GM13976 (cell line): ENCODE data around the gene FCAMR.

Experiments used
- DNase-seq: peaks from one replicate; pipeline ENCODE4 v3.0.0; 2012; ENCODE audit warnings: low spot score
- in situ Hi-C: fragments of 300-500 bp; cut with MboI; formaldehyde crosslinking; loops from one replicate; pipeline ENCODE4 v1.12.0; 2022; ENCODE audit warnings: low sequenced_read_pairs, mixed read lengths, inconsistent platforms; ENCODE audit not compliant: unreplicated experiment
- TF ChIP-seq, protein P1 (sequence below): IDR thresholded peaks from 2 replicates; pipeline ENCODE4 v1.5.1; 2012; ENCODE audit warnings: borderline replicate concordance, mild to moderate bottlenecking; ENCODE audit not compliant: insufficient read depth; ENCODE audit errors: extremely low read depth, missing control alignments, control extremely low read depth

FCAMR gene

DNA sequence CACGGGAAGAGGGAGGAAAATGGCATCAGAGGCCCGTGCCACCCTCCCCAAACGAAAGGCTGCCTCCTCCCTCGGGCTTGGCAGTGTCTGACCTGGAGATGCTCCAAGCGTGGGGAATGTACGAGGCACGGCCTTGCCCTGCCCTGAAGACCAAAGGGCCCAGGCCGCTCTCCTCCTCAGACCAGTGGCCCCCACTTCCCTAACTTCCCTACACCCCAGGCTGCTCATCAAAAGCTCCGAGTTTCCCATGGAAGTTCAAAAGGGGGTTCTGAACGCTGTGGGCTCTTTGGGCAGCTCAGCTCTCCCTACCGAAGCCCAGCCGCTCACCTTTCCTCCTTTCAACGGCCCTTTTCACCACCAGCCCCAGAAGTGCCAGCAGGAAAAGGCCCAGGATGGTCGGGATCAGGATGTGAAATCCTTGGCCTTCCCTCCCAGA lies 60.4 kb downstream of the FCAMR start:
- DNase-seq = no peak
- TF ChIP-seq, protein P1, sequence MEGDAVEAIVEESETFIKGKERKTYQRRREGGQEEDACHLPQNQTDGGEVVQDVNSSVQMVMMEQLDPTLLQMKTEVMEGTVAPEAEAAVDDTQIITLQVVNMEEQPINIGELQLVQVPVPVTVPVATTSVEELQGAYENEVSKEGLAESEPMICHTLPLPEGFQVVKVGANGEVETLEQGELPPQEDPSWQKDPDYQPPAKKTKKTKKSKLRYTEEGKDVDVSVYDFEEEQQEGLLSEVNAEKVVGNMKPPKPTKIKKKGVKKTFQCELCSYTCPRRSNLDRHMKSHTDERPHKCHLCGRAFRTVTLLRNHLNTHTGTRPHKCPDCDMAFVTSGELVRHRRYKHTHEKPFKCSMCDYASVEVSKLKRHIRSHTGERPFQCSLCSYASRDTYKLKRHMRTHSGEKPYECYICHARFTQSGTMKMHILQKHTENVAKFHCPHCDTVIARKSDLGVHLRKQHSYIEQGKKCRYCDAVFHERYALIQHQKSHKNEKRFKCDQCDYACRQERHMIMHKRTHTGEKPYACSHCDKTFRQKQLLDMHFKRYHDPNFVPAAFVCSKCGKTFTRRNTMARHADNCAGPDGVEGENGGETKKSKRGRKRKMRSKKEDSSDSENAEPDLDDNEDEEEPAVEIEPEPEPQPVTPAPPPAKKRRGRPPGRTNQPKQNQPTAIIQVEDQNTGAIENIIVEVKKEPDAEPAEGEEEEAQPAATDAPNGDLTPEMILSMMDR = no peak
- in situ Hi-C loops = loop anchor here (5.0 kb wide), 1 partner anchor 173 kb away; no protein-coding TSS in a partner anchor

DNA sequence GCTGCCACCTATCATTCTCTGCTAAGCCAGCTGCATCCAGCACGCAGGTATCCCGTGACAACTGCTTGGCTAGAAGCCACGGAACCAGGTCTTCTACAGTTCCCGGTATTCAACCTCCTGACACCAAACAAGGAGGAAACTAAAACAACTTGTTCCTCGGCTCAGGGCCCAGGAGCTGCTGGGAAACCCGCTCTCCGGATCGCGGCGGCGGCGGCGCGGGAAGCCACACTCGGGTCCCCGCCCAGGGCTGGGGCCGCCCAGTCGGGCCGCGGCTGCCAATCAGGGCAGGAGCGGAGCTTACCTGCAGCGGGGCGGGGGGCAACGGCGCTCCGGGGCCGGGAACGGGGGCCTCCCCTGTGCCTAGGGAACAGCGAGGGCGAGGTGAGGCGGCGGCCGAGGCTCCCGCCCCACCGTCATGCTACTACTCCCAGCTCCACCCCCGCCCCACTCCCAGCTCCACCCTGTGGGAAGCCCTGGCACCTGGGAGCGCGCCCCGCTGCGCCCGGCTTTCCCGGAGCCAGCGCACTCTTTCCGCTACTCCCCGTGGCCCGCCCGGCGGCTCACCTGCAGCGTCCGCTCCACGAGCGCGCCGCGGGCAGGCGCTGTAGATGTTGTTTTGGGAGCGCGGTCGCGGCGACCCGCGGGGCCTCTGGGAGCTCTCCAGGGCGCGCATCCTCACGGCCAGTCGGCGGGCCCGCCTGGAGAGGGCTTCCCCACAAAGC lies 60.9 kb downstream of the FCAMR start:
- no peak for DNase-seq
- in situ Hi-C loops = no loop called here
- TF ChIP-seq, protein P1 = no peak

DNA sequence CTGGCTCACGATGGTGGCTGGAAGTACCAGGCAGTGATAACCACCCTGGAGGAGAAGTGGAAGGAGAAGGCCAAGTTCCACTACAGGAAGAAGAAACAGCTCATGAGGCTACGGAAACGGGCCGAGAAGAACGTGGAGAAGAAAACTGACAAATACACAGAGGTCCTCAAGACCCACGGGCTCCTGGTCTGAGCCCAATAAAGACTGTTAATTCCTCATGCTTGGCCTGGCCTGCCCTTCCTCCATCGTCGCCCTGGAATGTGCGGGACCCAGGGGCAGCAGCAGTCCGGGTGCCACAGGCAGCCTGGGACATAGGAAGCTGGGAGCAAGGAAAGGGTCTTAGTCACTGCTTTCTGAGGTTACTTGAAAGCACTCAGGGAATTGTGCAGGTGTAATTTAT lies 62.2 kb downstream of the FCAMR start:
- no peak for DNase-seq
- TF ChIP-seq, protein P1 = no peak
- in situ Hi-C loops = no loop called here
